Neuron (in vitro differentiated cells): ENCODE data around the gene AGPAT3.
"Not testable (repeated sequence)": the region's sequence is repeated elsewhere in the genome, so short reads cannot be mapped to it uniquely, and the experiment has no call there.

Experiments
- H2AFZ ChIP-seq: one replicate; pipeline ENCODE4 v1.6.1; 2013; ENCODE audit warnings: low read depth, mild to moderate bottlenecking, inconsistent platforms, low read length, moderate library complexity
- H3K27me3 ChIP-seq: one replicate; pipeline ENCODE4 v1.6.1; 2013; ENCODE audit warnings: low read length; ENCODE audit not compliant: insufficient read depth
- H3K36me3 ChIP-seq: one replicate; pipeline ENCODE4 v1.6.1; 2013; ENCODE audit warnings: low read length; ENCODE audit not compliant: insufficient read depth
- H3K4me1 ChIP-seq: one replicate; pipeline ENCODE4 v1.6.1; 2013; ENCODE audit warnings: low read length; ENCODE audit not compliant: insufficient read depth
- H3K4me3 ChIP-seq: 2 replicates; pipeline ENCODE4 v1.5.1; 2013; ENCODE audit warnings: mild to moderate bottlenecking, low read length, moderate library complexity
- H3K9me3 ChIP-seq: one replicate; pipeline ENCODE4 v1.6.1; 2013; ENCODE audit warnings: low read length

The AGPAT3 gene, protein sequence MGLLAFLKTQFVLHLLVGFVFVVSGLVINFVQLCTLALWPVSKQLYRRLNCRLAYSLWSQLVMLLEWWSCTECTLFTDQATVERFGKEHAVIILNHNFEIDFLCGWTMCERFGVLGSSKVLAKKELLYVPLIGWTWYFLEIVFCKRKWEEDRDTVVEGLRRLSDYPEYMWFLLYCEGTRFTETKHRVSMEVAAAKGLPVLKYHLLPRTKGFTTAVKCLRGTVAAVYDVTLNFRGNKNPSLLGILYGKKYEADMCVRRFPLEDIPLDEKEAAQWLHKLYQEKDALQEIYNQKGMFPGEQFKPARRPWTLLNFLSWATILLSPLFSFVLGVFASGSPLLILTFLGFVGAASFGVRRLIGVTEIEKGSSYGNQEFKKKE

DNA sequence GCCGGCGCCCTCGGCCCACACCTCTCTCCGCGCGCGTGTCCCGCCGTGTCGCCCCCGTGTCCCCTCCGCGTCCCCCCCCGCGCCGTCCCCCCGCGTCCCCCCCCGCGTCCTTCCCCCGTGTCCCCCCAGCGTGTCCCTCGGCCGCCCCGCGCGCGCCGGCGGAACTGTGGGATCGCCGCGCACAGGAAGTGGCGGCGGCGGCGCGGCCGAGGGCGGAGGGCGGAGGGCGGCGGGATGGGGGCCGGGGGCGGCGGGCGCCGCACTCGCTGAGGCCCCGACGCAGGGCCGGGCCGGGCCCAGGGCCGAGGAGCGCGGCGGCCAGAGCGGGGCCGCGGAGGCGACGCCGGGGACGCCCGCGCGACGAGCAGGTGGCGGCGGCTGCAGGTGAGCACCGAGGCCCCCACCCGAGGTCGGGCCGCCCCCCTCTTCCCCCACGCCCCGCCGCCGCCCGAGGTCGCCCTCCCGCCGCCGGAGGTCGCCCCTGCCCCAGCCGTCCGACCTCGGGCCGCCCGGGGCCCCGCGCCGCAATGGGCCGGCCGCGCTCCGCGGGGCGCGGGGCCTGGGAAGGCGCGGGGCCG lies at the start of gene AGPAT3:
Gene AGPAT3 (plus strand): TSS at position 262 of the 578 bp plus-strand sequence. CDS start 94,459 bp downstream, outside the sequence.
- Histone ChIP-seq H3K9me3 (no peaks in the 10 kb centered on the region), H3K27me3 (no peaks in the 10 kb centered on the region), H3K4me1 (peaks cover 16% of the 10 kb centered on the region), H2AFZ (peak within 1 kb of the TSS; percentile 78), H3K36me3 (peaks cover 7% of the 10 kb centered on the region), H3K4me3 (peak within 1 kb of the TSS; percentile 70)

DNA sequence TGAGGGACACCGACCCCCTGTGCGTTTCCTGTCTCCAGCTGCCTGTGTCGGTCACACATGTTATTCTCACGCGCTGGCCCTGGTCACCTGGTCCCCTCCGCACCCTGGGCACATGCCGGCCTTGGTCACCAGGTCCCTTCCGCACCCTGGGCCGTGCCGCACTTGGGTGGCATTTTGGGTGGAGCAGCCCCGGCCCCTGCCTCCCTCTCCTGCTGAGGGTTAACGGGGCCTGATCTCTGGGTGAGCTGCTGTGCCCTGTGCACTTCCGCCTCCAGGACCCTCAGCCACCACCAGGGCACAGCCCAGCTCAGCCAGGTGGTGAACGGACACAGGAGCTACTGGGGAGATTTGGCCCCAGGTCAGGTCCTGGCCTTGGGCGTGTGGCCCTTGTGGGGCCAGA lies 49.0 kb upstream of the AGPAT3 start:
- Histone ChIP-seq H3K4me1 (peaks cover under 1% of the 10 kb centered on the region), H3K9me3 (peaks cover 4% of the 10 kb centered on the region)

DNA sequence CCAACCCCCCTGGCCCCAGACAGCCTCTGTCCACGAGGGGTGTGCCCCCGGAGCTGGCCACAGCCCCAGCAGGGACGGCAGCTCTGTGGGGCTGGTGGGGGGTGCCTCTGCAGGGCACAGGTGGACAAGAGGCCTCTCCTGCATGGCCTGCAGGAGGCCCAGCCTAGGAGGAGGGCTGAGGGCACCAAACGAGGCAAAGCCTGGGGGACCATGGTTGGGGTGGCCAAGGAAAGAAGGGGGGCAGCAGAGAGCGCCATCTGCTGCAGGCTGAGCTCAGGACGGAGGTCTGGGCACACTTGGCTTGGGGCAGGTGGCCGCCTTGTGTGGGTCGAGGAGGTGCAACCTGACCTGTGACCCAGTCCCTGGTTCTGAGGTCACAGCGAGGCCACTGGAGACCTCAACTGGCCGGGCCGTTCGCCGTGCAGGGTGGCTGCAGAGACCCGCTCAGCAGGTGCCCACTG lies 48.4 kb upstream of the AGPAT3 start:
- Histone ChIP-seq H3K36me3 (no peaks in the 10 kb centered on the region), H2AFZ (no peak overlapping the region), H3K27me3 (no peaks in the 10 kb centered on the region), H3K9me3 (peaks cover 4% of the 10 kb centered on the region), H3K4me3 (no peak overlapping the region), H3K4me1 (no peaks in the 10 kb centered on the region)

More for the DNA sequence above, 49.0 kb upstream of the AGPAT3 start:
- no peak overlapping the region for H3K4me3 ChIP-seq
- no peaks in the 10 kb centered on the region for H3K27me3 ChIP-seq
- no peaks in the 10 kb centered on the region for H3K36me3 ChIP-seq
- H2AFZ ChIP-seq = no peak overlapping the region

DNA sequence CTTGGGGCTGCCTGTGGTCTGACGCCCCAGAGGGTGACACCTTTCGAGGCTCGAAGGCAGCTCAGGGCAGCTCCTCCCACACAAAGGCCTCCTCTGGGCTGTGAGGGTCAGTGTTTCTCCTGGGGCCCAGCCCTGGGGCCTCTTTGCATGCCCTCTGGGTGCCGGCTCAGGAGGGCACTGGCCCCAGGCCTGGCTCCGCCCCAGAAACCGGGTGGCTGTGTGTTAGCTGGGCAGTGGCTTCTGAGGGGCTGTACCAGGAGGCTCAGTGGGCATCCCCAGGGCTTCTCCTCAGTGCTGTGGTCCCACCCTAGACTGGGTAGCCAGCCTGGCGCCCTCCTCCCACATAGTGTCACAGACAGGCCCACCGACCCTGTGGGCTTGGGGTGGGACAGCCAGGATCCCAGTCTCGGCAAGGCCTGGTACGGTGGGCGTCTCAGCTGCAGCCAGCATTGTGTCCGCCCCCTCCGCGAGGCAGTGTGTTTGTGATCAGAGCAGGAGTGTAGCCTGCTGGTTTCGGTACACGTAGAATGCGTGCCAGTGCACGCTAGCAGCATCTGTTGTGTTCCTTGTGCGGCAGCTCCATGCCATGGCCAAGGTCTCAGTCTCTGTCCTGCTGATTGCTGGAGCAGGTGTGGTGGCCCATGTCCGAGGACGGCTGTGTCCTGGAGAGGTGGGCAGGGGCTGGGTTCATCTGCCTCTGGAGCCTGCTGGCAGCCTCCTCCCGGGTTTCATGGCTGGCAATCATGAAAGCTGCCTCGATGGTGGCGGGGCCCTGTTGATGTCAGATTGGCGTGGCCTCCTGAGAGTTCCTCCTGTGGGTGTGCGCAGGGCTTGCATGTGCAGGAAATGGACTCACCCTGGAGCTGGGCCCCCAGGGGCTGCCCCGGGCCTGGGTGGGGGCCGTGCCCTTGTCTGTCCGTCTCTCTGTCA lies 47.6 kb upstream of the AGPAT3 start:
- no peak overlapping the region for H2AFZ ChIP-seq

DNA sequence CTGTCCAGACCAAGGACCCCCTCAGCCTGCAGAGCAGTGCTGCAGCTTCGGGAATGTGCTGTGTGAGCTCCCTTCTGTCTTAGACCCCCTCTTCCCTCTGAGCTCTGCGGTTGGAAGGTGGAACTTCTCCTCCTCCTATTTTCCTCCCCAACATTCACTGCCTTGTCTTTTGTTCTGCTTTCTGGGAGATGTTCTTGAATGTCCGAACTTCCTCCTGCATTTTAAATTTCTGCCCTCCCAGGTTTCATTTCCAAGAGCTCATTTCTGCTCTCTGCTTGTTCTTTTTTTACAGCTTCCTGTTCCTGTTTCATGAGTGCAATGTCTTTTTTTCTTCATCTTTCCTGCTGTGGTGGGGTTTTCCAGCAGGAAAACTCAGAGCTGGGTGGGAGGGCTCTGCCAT lies 46.3 kb upstream of the AGPAT3 start:
- Histone ChIP-seq H3K9me3 (peaks cover 4% of the 10 kb centered on the region), H3K4me1 (no peaks in the 10 kb centered on the region), H3K27me3 (no peaks in the 10 kb centered on the region)

More for the DNA sequence above, 47.6 kb upstream of the AGPAT3 start:
- H3K4me3 ChIP-seq = no peak overlapping the region
- H3K4me1 ChIP-seq = no peaks in the 10 kb centered on the region
- H3K36me3 ChIP-seq = no peaks in the 10 kb centered on the region
- H3K27me3 ChIP-seq = no peaks in the 10 kb centered on the region
- H3K9me3 ChIP-seq = peaks cover 4% of the 10 kb centered on the region

DNA sequence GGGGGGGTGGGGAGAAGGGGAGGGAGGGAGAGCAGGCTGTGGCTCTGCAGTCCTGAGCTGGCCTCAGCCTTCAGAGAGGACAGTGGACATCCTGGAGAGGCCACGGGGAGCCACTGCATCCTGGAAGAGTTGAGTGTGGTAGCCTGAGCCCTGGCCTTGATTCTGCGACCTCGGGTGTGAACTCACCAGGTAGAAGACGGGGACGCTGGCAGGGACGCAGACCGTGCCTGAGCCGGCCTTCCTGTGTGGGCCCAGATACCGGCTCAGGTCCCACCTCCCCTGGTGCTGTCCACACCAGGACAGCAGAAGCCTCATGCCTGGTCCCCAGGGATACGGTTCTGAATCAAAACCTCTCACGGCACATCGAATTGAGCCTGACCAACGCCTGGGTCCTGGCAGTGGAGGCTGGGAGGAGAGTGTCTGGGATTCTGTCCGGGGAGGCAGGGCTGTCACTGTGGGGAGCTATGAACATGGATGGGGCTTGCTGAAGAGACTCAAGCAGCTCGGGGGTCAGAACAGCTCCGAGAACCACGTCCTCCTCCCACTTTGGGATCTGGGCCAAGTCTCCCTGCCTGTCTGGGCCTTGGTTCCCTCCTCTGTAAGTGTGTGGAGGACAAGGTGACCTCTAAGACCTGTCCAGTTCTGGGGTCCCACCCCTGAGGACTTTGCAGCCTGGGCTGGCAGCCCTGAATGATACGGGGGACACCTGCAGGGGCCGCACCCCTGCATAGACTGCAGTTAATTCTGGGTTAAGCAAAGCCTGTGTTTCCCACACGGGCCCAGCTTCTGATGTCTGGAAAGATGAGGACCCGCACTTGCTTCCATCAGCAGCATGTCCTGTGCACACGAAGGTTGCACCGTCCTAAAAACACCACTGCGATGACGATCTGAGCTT lies 45.3 kb upstream of the AGPAT3 start:
- Histone ChIP-seq H3K9me3 (peaks cover 4% of the 10 kb centered on the region), H3K4me1 (no peaks in the 10 kb centered on the region), H3K27me3 (no peaks in the 10 kb centered on the region), H2AFZ (no peak overlapping the region), H3K36me3 (no peaks in the 10 kb centered on the region), H3K4me3 (no peak overlapping the region)

More for the DNA sequence above, 46.3 kb upstream of the AGPAT3 start:
- H3K4me3 ChIP-seq = no peak overlapping the region
- H3K36me3 ChIP-seq = no peaks in the 10 kb centered on the region
- H2AFZ ChIP-seq = no peak overlapping the region

DNA sequence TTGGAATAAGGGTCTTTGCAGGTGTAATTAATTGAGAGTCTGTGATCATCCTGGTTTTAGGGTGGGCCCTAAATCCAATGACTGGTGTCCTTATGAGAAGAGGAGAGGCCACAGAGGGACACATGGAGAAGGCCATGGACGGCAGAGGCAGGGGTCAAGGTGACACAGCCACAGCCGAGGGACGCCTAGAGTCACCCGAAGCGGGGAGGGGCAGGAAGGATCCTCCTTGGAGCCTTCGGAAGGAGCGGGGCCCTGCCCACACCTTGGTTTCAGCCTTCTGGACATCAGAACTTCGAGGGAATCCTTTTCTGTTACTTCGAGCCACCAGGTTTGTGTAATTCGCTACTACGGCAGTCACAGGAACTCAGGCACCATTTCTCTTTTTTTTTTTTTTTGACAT lies 44.6 kb upstream of the AGPAT3 start:
- Histone ChIP-seq H3K4me1 (no peaks in the 10 kb centered on the region), H2AFZ (no peak overlapping the region), H3K4me3 (no peak overlapping the region), H3K36me3 (no peaks in the 10 kb centered on the region), H3K27me3 (no peaks in the 10 kb centered on the region), H3K9me3 (peaks cover 4% of the 10 kb centered on the region)

DNA sequence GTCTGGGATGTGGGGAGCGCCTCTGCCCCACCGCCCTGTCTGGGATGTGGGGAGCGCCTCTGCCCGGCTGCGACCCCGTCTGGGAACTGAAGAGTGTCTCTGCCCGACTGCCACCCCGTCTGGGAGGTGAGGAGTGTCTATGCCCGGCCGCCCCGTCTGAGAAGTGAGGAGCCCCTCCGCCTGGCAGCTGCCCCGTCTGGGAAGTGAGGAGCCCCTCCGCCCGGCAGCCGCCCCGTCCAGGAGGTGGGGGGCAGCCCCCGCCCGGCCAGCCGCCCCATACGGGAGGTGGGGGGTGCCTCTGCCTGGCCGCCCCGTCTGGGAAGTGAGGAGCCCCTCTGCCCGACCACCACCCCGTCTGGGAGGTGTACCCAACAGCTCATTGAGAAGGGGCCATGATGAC lies 42.9 kb upstream of the AGPAT3 start:
- not testable (repeated sequence) for H3K36me3 ChIP-seq

DNA sequence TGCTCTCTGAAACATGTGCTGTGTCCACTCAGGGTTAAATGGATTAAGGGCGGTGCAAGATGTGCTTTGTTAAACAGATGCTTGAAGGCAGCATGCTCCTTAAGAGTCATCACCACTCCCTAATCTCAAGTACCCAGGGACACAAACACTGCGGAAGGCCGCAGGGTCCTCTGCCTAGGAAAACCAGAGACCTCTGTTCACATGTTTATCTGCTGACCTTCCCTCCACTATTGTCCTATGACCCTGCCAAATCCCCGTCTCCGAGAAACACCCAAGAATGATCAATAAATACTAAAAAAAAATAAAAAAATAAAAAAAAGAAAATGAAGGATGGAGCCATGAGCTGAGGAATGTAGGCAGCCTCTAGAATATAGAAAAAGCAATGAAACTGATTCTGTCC lies 42.3 kb upstream of the AGPAT3 start:
- not testable (repeated sequence) for H2AFZ ChIP-seq, H3K4me3 ChIP-seq, H3K27me3 ChIP-seq, H3K36me3 ChIP-seq, H3K9me3 ChIP-seq, H3K4me1 ChIP-seq

More for the DNA sequence above, 42.9 kb upstream of the AGPAT3 start:
- not testable (repeated sequence) for H3K9me3 ChIP-seq, H3K4me1 ChIP-seq, H3K4me3 ChIP-seq, H3K27me3 ChIP-seq, H2AFZ ChIP-seq

DNA sequence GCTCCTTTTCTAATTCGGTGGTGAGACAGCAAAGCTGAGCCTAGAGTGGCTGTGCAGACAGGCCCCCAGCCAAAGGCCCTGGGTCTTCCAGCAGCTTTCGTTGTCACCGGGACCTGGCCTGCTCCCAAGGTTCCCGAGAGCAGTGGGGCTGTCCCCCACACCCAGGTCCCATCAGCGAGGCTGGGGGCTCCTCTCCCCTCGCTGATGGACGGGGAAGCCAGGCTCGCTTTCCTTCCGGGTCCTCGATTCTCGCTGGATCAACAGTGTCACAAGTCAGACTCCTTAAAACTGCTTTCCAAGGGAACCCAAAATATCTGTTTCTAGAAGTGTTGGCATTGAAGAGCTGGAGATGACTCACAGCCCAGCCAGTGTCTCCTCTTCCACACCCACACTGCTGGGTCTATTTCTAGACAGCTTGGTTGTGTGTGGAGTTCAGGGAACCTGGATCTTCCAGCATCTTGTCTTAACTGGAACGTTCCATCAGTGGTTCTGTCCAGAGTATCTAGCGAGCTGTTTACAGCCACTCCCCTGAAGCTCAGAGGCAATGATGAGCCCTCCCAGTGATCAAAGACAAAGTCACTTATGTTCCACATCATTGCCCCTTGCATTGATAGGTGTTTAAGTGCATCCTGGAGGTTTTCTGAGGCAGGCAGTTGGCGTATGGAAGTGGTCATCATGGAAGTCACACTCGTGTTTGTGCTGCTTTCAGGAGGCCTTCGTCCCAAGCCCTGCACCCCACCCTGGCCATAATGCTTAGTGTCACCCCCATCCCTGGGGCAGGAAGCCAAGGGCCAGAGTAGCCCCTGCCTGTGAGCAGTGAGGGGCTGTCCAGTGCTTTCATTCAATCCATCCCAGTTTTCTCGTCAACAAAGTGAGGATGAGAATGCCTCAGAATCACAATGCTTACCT lies 40.4 kb upstream of the AGPAT3 start:
- no peaks in the 10 kb centered on the region for H3K36me3 ChIP-seq
- no peak overlapping the region for H3K4me3 ChIP-seq
- H2AFZ ChIP-seq = no peak overlapping the region
- no peaks in the 10 kb centered on the region for H3K27me3 ChIP-seq
- H3K4me1 ChIP-seq = no peaks in the 10 kb centered on the region
- H3K9me3 ChIP-seq = peaks cover 4% of the 10 kb centered on the region

DNA sequence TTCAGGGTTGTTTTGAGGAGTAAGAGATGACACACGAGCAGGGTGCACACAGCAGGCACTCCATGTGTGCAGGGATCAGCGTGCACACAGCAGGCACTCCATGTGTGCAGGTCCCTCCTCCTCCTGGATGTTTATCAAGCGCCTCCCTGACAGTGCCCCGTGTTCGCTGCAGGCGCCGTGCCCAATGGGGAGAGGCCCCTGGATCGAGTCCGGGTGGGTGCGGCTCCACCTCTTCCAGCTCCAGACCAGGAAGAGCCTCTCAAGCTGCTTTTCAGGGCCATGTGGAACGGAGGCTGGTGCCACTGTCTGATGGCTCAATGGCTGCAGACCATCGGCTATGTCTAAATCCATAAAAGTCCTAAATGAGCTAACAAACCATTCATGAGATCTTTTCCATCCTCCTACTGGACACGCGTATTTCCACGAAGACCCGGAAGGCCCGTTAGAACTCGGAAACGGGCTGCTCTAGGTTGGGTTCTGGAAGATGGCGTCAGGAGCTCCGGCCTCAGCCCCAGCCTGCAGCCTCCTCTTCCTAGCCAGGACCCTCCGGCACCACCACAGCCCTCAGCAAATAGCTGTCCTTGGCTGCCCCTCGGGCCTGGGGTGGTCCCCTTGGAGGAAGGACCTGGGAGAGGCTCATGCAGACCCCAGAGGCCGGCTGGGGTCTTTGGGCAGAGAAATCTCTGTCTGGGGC lies 39.6 kb upstream of the AGPAT3 start:
- no peak overlapping the region for H2AFZ ChIP-seq
- H3K9me3 ChIP-seq = no peaks in the 10 kb centered on the region
- no peaks in the 10 kb centered on the region for H3K36me3 ChIP-seq
- H3K4me3 ChIP-seq = no peak overlapping the region
- no peaks in the 10 kb centered on the region for H3K27me3 ChIP-seq
- H3K4me1 ChIP-seq = no peaks in the 10 kb centered on the region
